ENCODE data around the gene PNCK. TPM values are rescaled to one million over a fixed set of nuclear protein-coding genes. Genes with fewer than 3 reads are reported as not detected.

Gene PNCK
- total RNA-seq, 1 experiment from 2014 or later = 2.3 TPM

- ChIA-PET POLR2A (no interaction called here), CTCF (no interaction called here)
- in situ Hi-C loops (cut with HindIII; ENCODE audit: low pct_unique_long_range_greater_than_20kb, low sequenced_read_pairs) (no loop called here), intact Hi-C loops (cut with micrococcal nuclease; ENCODE audit: unreplicated experiment) (no loop called here)
- no peaks in the 10 kb centered on the region for H3K9me3 ChIP-seq (ENCODE audit: control insufficient read depth, insufficient read depth, low read depth, low read length)
- no peak for DNase-seq (ENCODE audit: low read depth, low spot score)
- no peaks in the 10 kb centered on the region for H3K4me1 ChIP-seq (ENCODE audit: control insufficient read depth, insufficient read depth, low read length)
- H3K36me3 ChIP-seq (ENCODE audit: control insufficient read depth, insufficient read depth, low read length) = no peaks in the 10 kb centered on the region; the same call in 1 of the 2 replicates
- ATAC-seq = no peak
- no peaks in the 10 kb centered on the region for H3K27me3 ChIP-seq (ENCODE audit: control insufficient read depth, insufficient read depth, low read length)
- no TSS peak for BruUV-seq (replicated peaks)
- H3K27ac ChIP-seq (ENCODE audit: low read length) = no peak overlapping the region
- no peak for TF ChIP-seq CTCF (IDR thresholded peaks at IDR 0.05)
- no peak for TF ChIP-seq POLR2AphosphoS5 (IDR thresholded peaks at IDR 0.05; ENCODE audit: low read depth, low read length)
- no peak for TF ChIP-seq TCF7L2 (IDR thresholded peaks at IDR 0.05; ENCODE audit: low read depth, low read length)
- TF ChIP-seq REST (IDR thresholded peaks at IDR 0.05; ENCODE audit: insufficient read depth in 1 of 2, low read depth in 2 of 2, low read length in 1 of 2) = no peak
- no peak for TF ChIP-seq SIN3A (IDR thresholded peaks at IDR 0.05; ENCODE audit: borderline replicate concordance, insufficient read depth, low read depth, low read length)
- H3K4me3 ChIP-seq (ENCODE audit: low read depth in 2 of 2, low read length in 2 of 2) = no peak overlapping the region
These were observed 28.9 kb upstream of the PNCK start for GRCh38 chrX:153702336-153703035.

GRCh38 chrX:153701706-153702105 lies 28.1 kb upstream of the PNCK start:
- DNase-seq (ENCODE audit: low read depth, low spot score) = no peak
- ChIA-PET CTCF (no interaction called here), POLR2A (no interaction called here)
- TF ChIP-seq POLR2AphosphoS5 (IDR thresholded peaks at IDR 0.05; ENCODE audit: low read depth, low read length) = no peak
- no peak for TF ChIP-seq CTCF (IDR thresholded peaks at IDR 0.05)
- no peak for TF ChIP-seq TCF7L2 (IDR thresholded peaks at IDR 0.05; ENCODE audit: low read depth, low read length)
- TF ChIP-seq REST (IDR thresholded peaks at IDR 0.05; ENCODE audit: insufficient read depth in 1 of 2, low read depth in 2 of 2, low read length in 1 of 2) = no peak
- TF ChIP-seq SIN3A (IDR thresholded peaks at IDR 0.05; ENCODE audit: borderline replicate concordance, insufficient read depth, low read depth, low read length) = no peak
- H3K9me3 ChIP-seq (ENCODE audit: control insufficient read depth, insufficient read depth, low read depth, low read length) = no peaks in the 10 kb centered on the region
- no peak overlapping the region for H3K27ac ChIP-seq (ENCODE audit: low read length)
- no TSS peak for BruUV-seq (replicated peaks)
- H3K36me3 ChIP-seq (ENCODE audit: control insufficient read depth, insufficient read depth, low read length) = no peaks in the 10 kb centered on the region; the same call in 1 of the 2 replicates
- no peaks in the 10 kb centered on the region for H3K4me1 ChIP-seq (ENCODE audit: control insufficient read depth, insufficient read depth, low read length)
- H3K27me3 ChIP-seq (ENCODE audit: control insufficient read depth, insufficient read depth, low read length) = no peaks in the 10 kb centered on the region
- intact Hi-C loops (cut with micrococcal nuclease; ENCODE audit: unreplicated experiment) = no loop called here
- no peak for ATAC-seq
- no peak overlapping the region for H3K4me3 ChIP-seq (ENCODE audit: low read depth in 2 of 2, low read length in 2 of 2)
- in situ Hi-C loops (cut with HindIII; ENCODE audit: low pct_unique_long_range_greater_than_20kb, low sequenced_read_pairs) = no loop called here
